A549 (cell line): ENCODE measurements around the gene ZNF697. TPM values are rescaled to one million over a fixed set of nuclear protein-coding genes. Genes with fewer than 3 reads are reported as not detected.
"Not testable (repeated sequence)": the region's sequence is repeated elsewhere in the genome, so short reads cannot be mapped to it uniquely, and the experiment has no call there.

Experiments used
- ATAC-seq, 2 experiments: fragments of 200-7000 bp in 1 of 2; fragments of >200 bp in 1 of 2; cut with Nextera tagmentation in 1 of 2; cut with Tn5 transposase in 1 of 2; 3 replicates each; pipeline versions ENCODE4 v1.8.0 to v1.9.1; 2018 to 2020; ENCODE audit warnings: mild to moderate bottlenecking in 1 of 2, moderate library complexity in 1 of 2
- CTCF ChIA-PET: fragments of 300-600 bp; sonication (Branson Sonifier 250); formaldehyde crosslinking; extraction: SDS; loops from one replicate; lab custom pipeline; 2021; ENCODE audit warnings: antibody characterized with exemption, inconsistent platforms; lab: Yijun Ruan, JAX
- POLR2A ChIA-PET: fragments of 350-600 bp; formaldehyde crosslinking; extraction: SDS; loops from one replicate; lab custom pipeline; 2021; ENCODE audit warnings: antibody characterized with exemption, inconsistent platforms; lab: Yijun Ruan, JAX
- DNase-seq, 2 experiments: peaks; one replicate each; pipeline versions ENCODE4 v3.0.0 to v3.0.0-alpha.2; 2011 to 2016; ENCODE audit warnings: low read depth in 1 of 2, low spot score in 1 of 2
- FAIRE-seq: peaks from 2 replicates; lab custom pipeline; 2011; peaks lifted over from hg19 to GRCh38; lab: Jason Lieb, UNC
- H3K27ac ChIP-seq, 2 experiments: fragments of >200 bp; sonication (Bioruptor Twin); formaldehyde crosslinking; 3 replicates each; pipeline ENCODE4 v1.5.1; 2016 to 2017
- H3K4me1 ChIP-seq: fragments of >200 bp; sonication (Bioruptor Twin); formaldehyde crosslinking; 3 replicates; pipeline ENCODE4 v1.6.1; 2016
- H3K4me2 ChIP-seq: fragments of >200 bp; sonication (Bioruptor Twin); formaldehyde crosslinking; 3 replicates; pipeline ENCODE4 v1.6.1; 2016
- H3K4me3 ChIP-seq: fragments of >200 bp; sonication (Bioruptor Twin); formaldehyde crosslinking; 3 replicates; pipeline ENCODE4 v1.5.1; 2016
- H3K9me3 ChIP-seq: fragments of >200 bp; sonication (Bioruptor Twin); formaldehyde crosslinking; 3 replicates; pipeline ENCODE4 v1.6.1; 2016
- E2F6 ChIP-seq: IDR thresholded peaks from 2 replicates; pipeline ENCODE4 v1.6.1; 2012; ENCODE audit warnings: low read depth, borderline replicate concordance
- EHF ChIP-seq: fragments of 250-450 bp; sonication (Bioruptor Pico); IDR thresholded peaks from 2 replicates; pipeline ENCODE4 v1.5.0; 2020; ENCODE audit warnings: mild to moderate bottlenecking
- EHMT2 ChIP-seq: fragments of 200-600 bp; sonication (generic); IDR thresholded peaks from 2 replicates; pipeline ENCODE4 v1.6.1; 2016; ENCODE audit warnings: antibody characterized with exemption, low read depth, mild to moderate bottlenecking, moderate library complexity
- ELK1 ChIP-seq: fragments of 150-350 bp; IDR thresholded peaks from 2 replicates; pipeline ENCODE4 v1.6.1; 2014; ENCODE audit warnings: low read depth, mild to moderate bottlenecking, low read length
- FOSB ChIP-seq: fragments of 250-450 bp; sonication (Bioruptor Pico); IDR thresholded peaks from 2 replicates; pipeline ENCODE4 v1.5.0; 2020; ENCODE audit warnings: mild to moderate bottlenecking, moderate library complexity
- HDAC2 ChIP-seq: fragments of 200-600 bp; sonication (generic); IDR thresholded peaks from 2 replicates; pipeline ENCODE4 v1.6.1; 2016
- HOXA7 ChIP-seq: fragments of 250-450 bp; sonication (Bioruptor Pico); IDR thresholded peaks from 2 replicates; pipeline ENCODE4 v1.5.0; 2020; ENCODE audit warnings: mild to moderate bottlenecking, moderate library complexity
- HOXB13 ChIP-seq: fragments of 250-450 bp; sonication (Bioruptor Pico); IDR thresholded peaks from 2 replicates; pipeline ENCODE4 v1.5.0; 2020; ENCODE audit warnings: low read depth, mild to moderate bottlenecking, moderate library complexity
- HOXB5 ChIP-seq: fragments of 250-450 bp; sonication (Bioruptor Pico); IDR thresholded peaks from 2 replicates; pipeline ENCODE4 v1.5.0; 2020; ENCODE audit warnings: mild to moderate bottlenecking, moderate library complexity
- JUNB ChIP-seq: fragments of >200 bp; sonication (Bioruptor Twin); formaldehyde crosslinking; IDR thresholded peaks from 2 replicates; pipeline ENCODE4 v1.6.1; 2016
- MAFK ChIP-seq: fragments of 450-650 bp; IDR thresholded peaks from 2 replicates; pipeline ENCODE4 v1.6.1; 2014; ENCODE audit not compliant: partially characterized antibody
- NFE2L2 ChIP-seq: fragments of 150-350 bp; conservative IDR thresholded peaks from 2 replicates; pipeline ENCODE4 v1.6.1; 2014; ENCODE audit warnings: low read length
- PBX3 ChIP-seq: IDR thresholded peaks from 2 replicates; pipeline ENCODE4 v1.6.1; 2012
- RFX5 ChIP-seq: fragments of 450-650 bp; IDR thresholded peaks from 2 replicates; pipeline ENCODE4 v1.7.1; 2014; ENCODE audit warnings: antibody characterized with exemption, mild to moderate bottlenecking, moderate library complexity
- RNF2 ChIP-seq: fragments of 200-600 bp; sonication (generic); IDR thresholded peaks from 2 replicates; pipeline ENCODE4 v1.6.1; 2016; ENCODE audit warnings: low read depth, mild to moderate bottlenecking, antibody characterized with exemption, moderate library complexity, borderline replicate concordance
- SREBF2 ChIP-seq: fragments of 450-650 bp; IDR thresholded peaks from 2 replicates; pipeline ENCODE4 v1.6.1; 2014; ENCODE audit warnings: mild to moderate bottlenecking, moderate library complexity
- TFCP2L1 ChIP-seq: fragments of 250-450 bp; sonication (Bioruptor Pico); IDR thresholded peaks from 2 replicates; pipeline ENCODE4 v1.5.0; 2021; ENCODE audit warnings: mild to moderate bottlenecking
- ZC3H11A ChIP-seq: fragments of 450-650 bp; IDR thresholded peaks from 2 replicates; pipeline ENCODE4 v1.6.1; 2014; ENCODE audit warnings: antibody characterized with exemption, mild to moderate bottlenecking
- ZSCAN20 ChIP-seq: fragments of 250-450 bp; sonication (Bioruptor Pico); IDR thresholded peaks from 2 replicates; pipeline ENCODE4 v1.8.0; 2022; ENCODE audit warnings: mild to moderate bottlenecking, moderate library complexity
- WGBS: methylation state at CpG from one replicate; pipeline ENCODE4 v1.1.6; 2017; ENCODE audit errors: missing lambda C conversion rate; 5-methylcytosine and 5-hydroxymethylcytosine counted together
- polyA plus RNA-seq, 4 experiments: library from polyadenylated mRNA; depleted of rRNA in 3 of 4; stranded (reverse); fragments of >200 nt; fragmentation: RNase III in 1 of 4; extraction: RNeasy Plus Mini Kit Qiagen cat#74134 plus additional on column Dnase treatment in 1 of 4; gene quantifications; 2 replicates in 3 of 4; 3 replicates in 1 of 4; pipeline ENCODE4 v1.2.3, GENCODE V29; 2011 to 2017

ZNF697 gene
- polyA plus RNA-seq, 2 of the 4 experiments (the other 2 are of a cell fraction), result 2.2 to 2.6 TPM

- H3K4me1 ChIP-seq, result no peaks in the 10 kb centered on the region
- 29% methylated on average over 1 of the region's 1 CpG for WGBS
- DNase-seq (no peak), FAIRE-seq (no peak), ATAC-seq (no peak)
- H3K4me2 ChIP-seq, result no peak overlapping the region
- no peaks in the 10 kb centered on the region for H3K9me3 ChIP-seq
- no peak overlapping the region for H3K4me3 ChIP-seq
- CTCF ChIA-PET, result interaction anchor here (1.8 kb wide), 1 partner anchor 10 kb away, joined by 4 read pairs; no protein-coding TSS in a partner anchor
- no peak overlapping the region for H3K27ac ChIP-seq
- TF ChIP-seq HOXB5 (no peak), MAFK (no peak), ZSCAN20 (CRISPR knock-in tag) (no peak), E2F6 (no peak), FOSB (no peak), TFCP2L1 (no peak), EHMT2 (no peak), ELK1 (no peak), PBX3 (no peak), JUNB (no peak), ZC3H11A (no peak), EHF (CRISPR knock-in tag) (no peak), RFX5 (no peak)
- POLR2A ChIA-PET, result no interaction called here
Measured at GRCh38 chr1:119606394-119606793, 41.7 kb downstream of the ZNF697 start.

GRCh38 chr1:119605686-119606085 lies 42.4 kb downstream of the ZNF697 start:
- CTCF ChIA-PET, result interaction anchor here (1.8 kb wide), 1 partner anchor 9 kb away, joined by 4 read pairs; no protein-coding TSS in a partner anchor
- no peak overlapping the region for H3K4me3 ChIP-seq
- DNase-seq, result no peak
- TF ChIP-seq ELK1 (no peak), HDAC2 (no peak), NFE2L2 (no peak), RNF2 (no peak), SREBF2 (no peak), HOXA7 (CRISPR knock-in tag) (no peak), HOXB13 (CRISPR knock-in tag) (no peak), ZC3H11A (no peak)
- TF ChIP-seq, all 56 proteins: peak for 0
- 54% methylated on average over 2 of the region's 3 CpGs for WGBS
- ATAC-seq, result no peak
- Histone ChIP-seq H3K4me1 (no peaks in the 10 kb centered on the region), H3K27ac (no peak overlapping the region), H3K4me2 (no peak overlapping the region), H3K9me3 (no peaks in the 10 kb centered on the region)
- POLR2A ChIA-PET, result no interaction called here
- FAIRE-seq, result no peak

- CTCF ChIA-PET, result interaction anchor here (1.8 kb wide), 1 partner anchor 9 kb away, joined by 4 read pairs; no protein-coding TSS in a partner anchor
- 23% methylated on average over 8 of the region's 8 CpGs for WGBS
- DNase-seq, H3K27ac ChIP-seq, FAIRE-seq, H3K4me1 ChIP-seq, H3K4me3 ChIP-seq, H3K9me3 ChIP-seq, H3K4me2 ChIP-seq, ATAC-seq, POLR2A ChIA-PET: not testable (repeated sequence)
Measured at GRCh38 chr1:119605080-119605479, 43.0 kb downstream of the ZNF697 start.
